Measurements from ENCODE around the gene TPST1. TPM values are rescaled to one million over a fixed set of nuclear protein-coding genes. Genes with fewer than 3 reads are reported as not detected.
"Not testable (repeated sequence)": the region's sequence is repeated elsewhere in the genome, so short reads cannot be mapped to it uniquely, and the experiment has no call there.

TPST1 gene
- total RNA-seq, 1 experiment from 2014 or later = 86.2 TPM

- DNase-seq (ENCODE audit: low spot score) = no peak
Observed at GRCh38 chr7:66379542-66380160, 174.5 kb downstream of the TPST1 start.

- DNase-seq (ENCODE audit: low spot score) = no peak
Observed at GRCh38 chr7:66380272-66380888, 175.2 kb downstream of the TPST1 start.

DNA sequence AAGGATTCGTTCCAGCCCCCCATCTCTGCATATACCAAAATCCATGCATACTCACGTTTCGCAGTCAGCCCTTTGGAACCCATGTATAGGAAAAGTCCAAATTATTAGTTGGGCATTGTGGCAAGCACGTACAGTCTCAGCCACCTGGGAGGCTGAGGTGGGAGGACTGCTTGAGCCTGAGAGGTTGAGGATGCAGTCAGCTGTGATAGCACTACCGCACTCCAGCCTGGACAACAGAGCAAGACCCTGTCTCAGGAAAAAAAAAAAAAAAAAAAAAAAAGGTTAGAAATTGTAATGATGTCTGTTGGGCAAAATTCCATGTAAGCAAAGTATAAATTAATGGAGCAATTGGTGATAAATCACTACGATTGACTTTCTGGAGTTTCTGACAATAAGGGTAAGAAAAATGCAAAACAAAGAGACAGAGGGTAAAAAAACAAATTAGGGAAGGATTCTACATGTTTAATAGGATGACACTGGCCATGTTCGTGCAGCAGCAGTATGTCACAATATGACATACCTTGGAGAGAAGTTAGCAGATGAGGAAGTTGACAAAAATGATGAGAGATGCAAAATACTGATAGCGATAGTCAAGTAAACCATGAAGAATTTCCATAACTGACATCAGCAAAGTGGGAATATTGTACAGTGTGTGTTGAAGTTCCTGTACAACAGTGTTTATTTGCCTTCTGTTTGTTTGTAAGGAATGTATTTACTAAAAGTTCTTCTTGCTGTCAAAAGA is 177.2 kb downstream of the TPST1 start:
- DNase-seq (ENCODE audit: low spot score) = not testable (repeated sequence)

DNA sequence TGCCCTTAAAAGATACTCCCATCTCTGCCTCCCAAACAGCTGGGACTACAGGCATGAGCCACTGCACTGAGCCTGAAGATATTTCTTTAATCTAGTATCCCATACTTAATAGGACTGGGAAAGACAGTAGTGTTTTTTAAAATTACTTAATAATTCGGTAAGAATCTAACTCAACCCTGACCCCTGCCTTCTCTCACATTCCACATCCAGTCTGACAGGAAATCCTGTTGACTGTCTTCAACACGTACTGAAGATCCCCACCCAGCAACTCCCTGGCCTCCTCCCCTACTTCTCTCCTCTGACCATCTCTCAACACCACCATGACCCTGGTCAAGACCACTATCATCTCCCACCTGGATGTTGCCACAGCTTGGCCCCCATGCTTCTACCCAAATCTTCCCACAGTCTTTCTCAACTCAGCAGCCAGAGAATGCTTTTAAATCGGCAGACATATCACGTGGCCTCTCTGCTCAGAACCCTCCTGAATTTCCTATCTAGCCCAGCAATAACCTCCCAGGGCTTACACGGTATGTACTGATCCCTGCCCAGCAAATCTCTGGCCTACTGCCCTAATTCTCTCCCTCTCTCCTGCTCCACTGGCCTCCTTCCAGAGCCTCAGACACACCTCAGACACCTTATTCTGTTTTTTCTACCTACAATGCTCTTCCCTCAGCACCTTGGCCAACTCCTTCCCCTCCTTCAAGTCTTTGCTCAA is 180.2 kb downstream of the TPST1 start:
- not testable (repeated sequence) for DNase-seq (ENCODE audit: low spot score)

GRCh38 chr7:66395128-66395571 is 190.0 kb downstream of the TPST1 start:
- DNase-seq (ENCODE audit: low spot score) = peak; percentile 54

DNA sequence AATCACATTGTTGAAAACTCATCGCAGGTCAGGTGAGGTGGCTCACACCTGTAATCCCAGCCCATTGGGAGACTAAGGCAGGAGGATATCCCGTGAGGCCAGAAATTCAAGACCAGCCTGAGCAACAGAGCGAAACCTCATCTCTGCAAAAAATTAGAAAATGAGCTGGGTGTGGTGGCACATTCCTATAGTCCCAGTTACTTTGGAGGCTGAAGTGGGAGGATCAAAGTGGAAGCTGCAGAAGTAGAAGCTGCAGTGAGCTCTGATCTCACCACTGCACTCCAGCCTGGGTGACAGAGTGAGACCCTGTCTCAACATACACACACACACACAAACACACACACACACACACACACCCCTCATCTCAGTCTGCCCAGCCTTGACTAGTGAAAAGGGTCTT is 190.9 kb downstream of the TPST1 start:
- DNase-seq (ENCODE audit: low spot score) = not testable (repeated sequence)

DNA sequence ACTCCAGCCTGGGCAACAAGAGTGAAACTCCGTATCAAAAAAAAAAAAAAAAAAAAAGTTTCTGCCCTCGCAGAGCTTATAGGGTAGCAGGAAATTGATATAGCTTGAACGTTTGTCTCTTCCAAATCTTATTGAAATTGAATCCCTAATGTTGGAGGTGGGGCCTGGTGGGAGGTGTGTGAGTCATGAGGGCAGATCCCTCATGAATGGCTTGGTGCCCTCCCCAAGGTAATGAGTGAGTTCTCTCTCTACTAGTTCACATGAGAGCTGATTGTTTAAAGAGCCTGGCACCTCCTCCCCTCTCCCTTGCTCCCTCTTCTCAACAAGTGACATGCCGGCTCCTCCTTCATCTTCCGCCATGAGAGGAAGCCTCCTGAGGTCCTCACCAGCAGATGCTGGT is 193.7 kb downstream of the TPST1 start:
- not testable (repeated sequence) for DNase-seq (ENCODE audit: low spot score)

DNA sequence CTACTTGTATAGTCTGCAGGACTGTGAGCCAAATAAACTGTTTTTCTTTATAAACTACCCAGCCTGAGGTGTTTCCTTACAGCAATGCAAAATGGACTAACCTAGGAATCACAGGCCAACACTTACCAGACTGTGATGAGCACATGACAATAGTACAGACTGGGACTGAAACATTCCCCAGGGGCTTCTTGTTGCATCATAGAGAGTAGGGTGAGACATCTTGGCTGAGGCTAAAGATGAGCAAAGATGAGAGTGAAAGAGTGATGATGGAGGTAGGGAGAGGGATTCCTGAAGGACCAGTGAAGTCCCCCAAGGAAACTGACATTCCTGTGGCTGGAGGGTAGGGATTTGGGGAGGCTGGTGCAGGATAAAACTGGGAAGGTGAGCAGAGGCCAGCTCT is 194.4 kb downstream of the TPST1 start:
- DNase-seq (ENCODE audit: low spot score) = no peak

DNA sequence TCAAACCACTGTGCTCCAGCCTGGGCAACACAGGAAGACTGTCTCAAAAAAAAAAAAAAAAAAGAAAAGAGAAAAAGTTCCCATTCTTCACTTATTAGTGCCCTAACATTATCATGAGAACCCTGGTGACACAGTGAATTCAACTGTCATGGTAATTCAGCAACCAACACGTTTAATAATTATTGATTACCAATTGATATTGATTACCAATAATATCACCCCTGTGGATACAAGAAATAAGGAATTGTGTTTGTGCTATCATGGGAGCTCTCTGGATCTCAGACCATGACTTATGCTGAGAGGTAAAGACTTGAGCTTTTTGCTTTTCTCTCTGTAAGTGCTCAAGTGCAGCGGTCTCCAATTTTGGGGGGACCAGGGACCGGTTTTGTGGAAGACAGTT is 195.3 kb downstream of the TPST1 start:
- no peak for DNase-seq (ENCODE audit: low spot score)

- not testable (repeated sequence) for DNase-seq (ENCODE audit: low spot score)
Observed at GRCh38 chr7:66401126-66401525, 196.0 kb downstream of the TPST1 start.

DNA sequence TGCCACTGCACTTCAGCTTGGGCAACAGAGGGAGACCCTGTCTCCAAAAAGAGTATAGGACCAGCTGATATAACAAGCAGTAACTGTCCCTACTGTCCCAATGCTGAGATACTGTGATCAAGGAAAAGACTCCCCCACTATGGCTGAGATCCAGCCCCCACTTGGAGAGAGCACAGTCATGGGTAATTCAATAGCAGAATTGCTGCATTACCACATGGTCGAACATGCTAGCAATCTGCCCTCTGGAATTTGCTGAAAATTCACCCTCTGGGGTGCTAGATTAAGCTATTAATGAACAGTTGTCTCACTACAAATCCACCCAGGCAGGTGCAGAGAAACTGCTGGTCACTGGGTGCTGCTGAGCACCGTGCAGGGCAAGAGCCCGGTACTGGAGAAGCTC is 196.8 kb downstream of the TPST1 start:
- DNase-seq (ENCODE audit: low spot score) = not testable (repeated sequence)

GRCh38 chr7:66403564-66403963 is 198.4 kb downstream of the TPST1 start:
- no peak for DNase-seq (ENCODE audit: low spot score)

- DNase-seq (ENCODE audit: low spot score) = no peak
Observed at GRCh38 chr7:66409493-66409892, 204.4 kb downstream of the TPST1 start.

Other genes with a start within 250 kb of the TPST1 start
- 41.6 and 47.6 TPM in 2 replicates for gene GUSB, start 223.1 kb upstream of the TPST1 start, total RNA-seq (2014; rRNA removed; shearing (Covaris generic))
- 48.8 and 50.2 TPM in 2 replicates for gene ASL, start 129.5 kb upstream of the TPST1 start, total RNA-seq (2014; rRNA removed; shearing (Covaris generic))
- 55.2 and 74.7 TPM in 2 replicates for gene CRCP, start 90.5 kb upstream of the TPST1 start, total RNA-seq (2014; rRNA removed; shearing (Covaris generic))